Lower leg skin (tissue), 3 donors: ENCODE measurements around the gene CENATAC.

Source experiments
- POLR2A ChIP-seq, 2 donors: fragments of 450-650 bp; IDR thresholded peaks; one replicate each; pipeline ENCODE4 v1.6.1; 2016 to 2017; ENCODE audit warnings: antibody characterized with exemption in 2 of 2, mild to moderate bottlenecking in 1 of 2, moderate library complexity in 1 of 2
- TF ChIP-seq, protein P1 (sequence below), 3 donors: fragments of 450-650 bp; IDR thresholded peaks; one replicate each; pipeline ENCODE4 v1.5.1; 2016; ENCODE audit warnings: antibody characterized with exemption in 3 of 3, mild to moderate bottlenecking in 3 of 3, moderate library complexity in 2 of 3

DNA sequence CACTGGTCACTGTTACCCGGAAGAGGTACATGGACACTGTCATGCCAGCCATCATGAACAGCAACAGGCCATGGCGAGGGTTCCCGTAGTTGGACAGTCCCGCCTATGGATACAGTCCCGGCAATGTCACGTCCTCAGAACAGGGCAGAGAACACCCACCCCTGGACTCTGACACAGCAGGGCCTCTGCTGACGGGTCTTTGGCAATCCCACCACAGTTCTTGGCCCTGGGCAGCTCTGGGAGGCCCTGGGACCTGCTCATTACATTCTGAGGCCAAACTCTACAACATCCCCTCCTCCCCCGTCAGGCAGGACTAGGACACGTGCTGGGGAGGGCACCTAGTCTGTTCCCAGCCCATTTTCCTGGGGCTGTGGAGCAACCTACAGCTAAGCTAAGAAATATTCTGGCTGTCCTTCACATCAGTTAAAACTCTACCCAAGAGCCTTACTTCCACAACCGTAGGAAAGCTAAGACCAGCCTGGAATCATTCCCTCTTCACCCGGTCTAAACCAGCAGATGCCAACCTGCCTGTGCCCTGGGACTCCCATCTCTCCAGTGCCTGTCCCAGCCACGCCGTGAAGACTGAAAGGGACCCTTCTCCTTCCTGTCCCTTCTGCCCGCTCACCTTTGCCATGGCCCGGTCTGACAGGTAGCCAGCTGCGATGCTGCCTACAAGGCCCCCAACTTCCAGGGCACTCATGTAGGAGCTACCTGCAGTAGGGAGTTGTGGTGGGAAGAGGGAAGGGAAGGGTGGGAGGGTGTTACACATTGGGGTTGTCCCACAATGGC lies 28.2 kb downstream of the CENATAC start:
- TF ChIP-seq, protein P1, sequence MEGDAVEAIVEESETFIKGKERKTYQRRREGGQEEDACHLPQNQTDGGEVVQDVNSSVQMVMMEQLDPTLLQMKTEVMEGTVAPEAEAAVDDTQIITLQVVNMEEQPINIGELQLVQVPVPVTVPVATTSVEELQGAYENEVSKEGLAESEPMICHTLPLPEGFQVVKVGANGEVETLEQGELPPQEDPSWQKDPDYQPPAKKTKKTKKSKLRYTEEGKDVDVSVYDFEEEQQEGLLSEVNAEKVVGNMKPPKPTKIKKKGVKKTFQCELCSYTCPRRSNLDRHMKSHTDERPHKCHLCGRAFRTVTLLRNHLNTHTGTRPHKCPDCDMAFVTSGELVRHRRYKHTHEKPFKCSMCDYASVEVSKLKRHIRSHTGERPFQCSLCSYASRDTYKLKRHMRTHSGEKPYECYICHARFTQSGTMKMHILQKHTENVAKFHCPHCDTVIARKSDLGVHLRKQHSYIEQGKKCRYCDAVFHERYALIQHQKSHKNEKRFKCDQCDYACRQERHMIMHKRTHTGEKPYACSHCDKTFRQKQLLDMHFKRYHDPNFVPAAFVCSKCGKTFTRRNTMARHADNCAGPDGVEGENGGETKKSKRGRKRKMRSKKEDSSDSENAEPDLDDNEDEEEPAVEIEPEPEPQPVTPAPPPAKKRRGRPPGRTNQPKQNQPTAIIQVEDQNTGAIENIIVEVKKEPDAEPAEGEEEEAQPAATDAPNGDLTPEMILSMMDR (IDR thresholded peaks at IDR 0.05): no peak
- no peak for TF ChIP-seq POLR2A (IDR thresholded peaks at IDR 0.05)
